HEK293 (cell line): ENCODE results near the gene FMO2.

Source experiments
- PRDM10 ChIP-seq: fragments of 450-650 bp; formaldehyde crosslinking; IDR thresholded peaks from 2 replicates; pipeline ENCODE4 v1.5.1; 2016; ENCODE audit warnings: missing biosample characterization, missing genetic modification characterization
- SCRT1 ChIP-seq: fragments of 450-650 bp; formaldehyde crosslinking; IDR thresholded peaks from 2 replicates; pipeline ENCODE4 v1.5.1; 2016; ENCODE audit warnings: missing biosample characterization, missing genetic modification characterization, borderline replicate concordance
- ZNF302 ChIP-seq: fragments of 450-650 bp; formaldehyde crosslinking; IDR thresholded peaks from 2 replicates; pipeline ENCODE4 v1.5.1; 2016; ENCODE audit warnings: missing biosample characterization, missing genetic modification characterization, low read depth
- ZNF558 ChIP-seq: fragments of 450-650 bp; formaldehyde crosslinking; IDR thresholded peaks from 2 replicates; pipeline ENCODE4 v1.5.1; 2016; ENCODE audit warnings: missing biosample characterization, missing genetic modification characterization
- ZNF626 ChIP-seq: fragments of 450-650 bp; sonication (Bioruptor Pico); formaldehyde crosslinking; IDR thresholded peaks from 2 replicates; pipeline ENCODE4 v1.5.1; 2018; ENCODE audit warnings: missing biosample characterization, missing genetic modification characterization, inconsistent platforms

GRCh38 chr1:171155484-171155883, 29.6 kb upstream of the FMO2 start:
- TF ChIP-seq ZNF302 (no peak), SCRT1 (tag by site-specific recombination) (no peak), PRDM10 (tag by site-specific recombination) (no peak), ZNF558 (tag by site-specific recombination) (no peak), ZNF626 (tag by site-specific recombination) (no peak)
